Putamen (tissue), 1 donor: ENCODE measurements around the gene WNT8A.

ENCODE experiments used
- DNase-seq: peaks from one replicate; pipeline ENCODE4 v3.0.0-alpha.2; 2016; ENCODE audit warnings: low spot score

Gene WNT8A

GRCh38 chr5:138092301-138092700 lies 8.5 kb downstream of the WNT8A start:
- no peak for DNase-seq

DNA sequence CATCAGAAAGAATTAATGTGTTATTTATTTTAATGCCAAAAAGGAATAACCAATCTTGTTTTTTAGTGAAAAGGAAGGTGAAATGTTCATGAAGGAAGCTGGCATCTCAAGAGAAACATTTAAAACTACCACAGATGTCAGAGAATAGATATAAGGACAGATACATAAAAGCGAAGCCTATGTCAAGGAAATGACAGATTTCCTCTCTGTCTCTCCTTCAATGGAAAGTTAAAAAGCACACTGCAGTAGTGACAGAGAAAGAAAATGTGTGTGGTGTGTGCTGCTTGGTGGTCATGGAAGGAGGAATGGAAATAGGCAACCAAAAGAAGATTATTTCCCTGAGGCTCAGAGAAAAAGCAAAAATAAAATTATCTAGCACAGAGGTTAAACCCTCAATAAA lies 9.2 kb downstream of the WNT8A start:
- DNase-seq: no peak

DNA sequence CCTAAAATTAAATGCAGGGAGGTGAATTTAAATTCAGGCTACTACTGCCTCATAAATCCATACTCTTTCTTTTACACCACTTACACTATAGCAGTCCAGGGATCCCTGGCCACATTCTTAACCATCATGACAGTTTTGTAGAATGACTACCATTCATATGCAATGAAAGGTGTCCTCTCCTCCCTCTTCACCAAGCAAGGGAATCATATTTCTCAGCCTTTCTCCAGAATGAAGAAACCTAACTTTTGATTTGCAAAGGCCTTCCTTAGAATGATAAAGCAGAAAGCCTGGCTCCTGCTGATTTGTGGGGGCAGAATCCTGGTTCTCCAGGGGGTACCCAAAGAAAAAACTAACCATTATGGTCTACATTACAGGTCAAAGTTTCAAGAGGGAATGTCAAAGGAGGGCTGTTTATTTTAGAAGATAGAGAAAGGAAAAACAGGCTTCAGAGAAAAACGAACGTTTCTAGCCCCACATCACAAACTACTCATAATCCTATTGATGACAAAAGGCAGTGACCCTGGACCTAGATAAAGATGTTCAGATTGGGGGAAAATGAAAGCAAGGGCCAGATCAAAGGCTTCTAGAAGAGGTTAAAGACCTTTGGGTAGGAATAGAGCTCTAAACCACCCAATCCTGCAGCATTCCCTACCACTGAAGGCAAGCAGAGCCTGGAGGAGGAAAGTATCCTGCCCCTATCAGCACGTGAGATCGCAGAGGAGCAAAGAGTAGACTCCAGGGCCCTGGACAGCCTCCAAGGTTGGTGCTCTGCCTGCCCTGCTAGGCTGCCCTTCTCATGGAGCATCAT lies 11.5 kb downstream of the WNT8A start:
- DNase-seq: no peak

DNA sequence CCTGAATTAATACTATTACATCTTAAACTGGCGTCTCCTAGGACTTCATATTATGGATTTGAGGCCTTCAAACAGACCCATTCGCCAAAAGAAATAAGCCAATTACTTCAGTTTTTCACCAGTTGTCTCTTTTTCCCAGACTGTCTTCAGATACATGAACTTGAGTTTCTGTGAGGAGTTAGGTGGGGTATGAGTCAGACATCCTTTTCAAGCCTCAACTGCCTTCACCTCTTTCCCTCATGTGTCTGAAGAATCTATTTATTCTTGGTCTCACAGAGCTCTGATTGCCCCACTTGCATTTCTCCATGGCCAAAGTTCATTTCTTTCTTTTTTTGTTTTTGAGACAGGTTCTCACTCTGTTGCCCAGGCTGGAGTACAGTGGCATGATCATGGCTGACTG lies 12.5 kb downstream of the WNT8A start:
- DNase-seq: no peak

DNA sequence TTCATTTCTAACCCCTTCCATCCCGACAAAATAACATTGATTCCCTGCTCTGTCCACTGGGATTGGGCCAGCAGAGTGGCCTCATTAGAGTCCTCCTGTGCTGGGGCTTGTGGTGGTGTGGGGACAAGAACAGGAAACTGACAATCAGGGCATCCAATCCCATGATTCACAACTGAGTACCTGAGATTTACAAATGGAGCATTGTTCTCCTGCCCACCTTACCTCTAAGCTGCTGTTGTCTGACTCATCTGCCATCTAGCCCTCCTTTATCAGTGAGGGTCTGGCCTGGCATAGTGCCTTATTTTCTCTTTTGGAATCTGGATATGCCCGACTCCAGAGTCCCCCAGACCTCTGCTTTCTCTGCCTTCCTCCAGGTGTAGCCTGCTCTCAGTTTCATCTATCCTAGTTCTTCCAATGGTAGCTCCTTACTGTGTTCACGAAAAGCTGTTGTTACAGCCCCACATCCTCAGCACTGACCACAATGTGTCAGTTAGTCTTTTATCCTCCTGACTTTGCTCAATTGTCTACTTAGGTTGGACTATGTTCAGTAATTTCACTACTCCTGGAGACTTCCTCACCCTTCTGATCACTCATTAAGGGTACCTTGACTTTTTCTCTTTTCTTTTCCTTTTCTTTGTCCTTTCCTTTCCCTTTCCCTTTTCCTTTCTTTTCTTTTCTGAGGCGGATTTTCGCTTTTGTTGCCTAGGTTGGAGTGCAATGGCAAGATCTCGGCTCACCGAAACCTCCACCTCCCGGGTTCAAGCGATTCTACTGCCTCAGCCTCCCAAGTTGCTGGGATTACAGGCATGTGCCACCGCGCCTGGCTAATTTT lies 13.4 kb downstream of the WNT8A start:
- no peak for DNase-seq

GRCh38 chr5:138102454-138103318 lies 18.9 kb downstream of the WNT8A start:
- DNase-seq: no peak

GRCh38 chr5:138103319-138103637 lies 19.4 kb downstream of the WNT8A start:
- no peak for DNase-seq

- no peak for DNase-seq
These were observed 21.9 kb downstream of the WNT8A start for GRCh38 chr5:138105709-138106108.

GRCh38 chr5:138107213-138107612 lies 23.4 kb downstream of the WNT8A start:
- DNase-seq: no peak

DNA sequence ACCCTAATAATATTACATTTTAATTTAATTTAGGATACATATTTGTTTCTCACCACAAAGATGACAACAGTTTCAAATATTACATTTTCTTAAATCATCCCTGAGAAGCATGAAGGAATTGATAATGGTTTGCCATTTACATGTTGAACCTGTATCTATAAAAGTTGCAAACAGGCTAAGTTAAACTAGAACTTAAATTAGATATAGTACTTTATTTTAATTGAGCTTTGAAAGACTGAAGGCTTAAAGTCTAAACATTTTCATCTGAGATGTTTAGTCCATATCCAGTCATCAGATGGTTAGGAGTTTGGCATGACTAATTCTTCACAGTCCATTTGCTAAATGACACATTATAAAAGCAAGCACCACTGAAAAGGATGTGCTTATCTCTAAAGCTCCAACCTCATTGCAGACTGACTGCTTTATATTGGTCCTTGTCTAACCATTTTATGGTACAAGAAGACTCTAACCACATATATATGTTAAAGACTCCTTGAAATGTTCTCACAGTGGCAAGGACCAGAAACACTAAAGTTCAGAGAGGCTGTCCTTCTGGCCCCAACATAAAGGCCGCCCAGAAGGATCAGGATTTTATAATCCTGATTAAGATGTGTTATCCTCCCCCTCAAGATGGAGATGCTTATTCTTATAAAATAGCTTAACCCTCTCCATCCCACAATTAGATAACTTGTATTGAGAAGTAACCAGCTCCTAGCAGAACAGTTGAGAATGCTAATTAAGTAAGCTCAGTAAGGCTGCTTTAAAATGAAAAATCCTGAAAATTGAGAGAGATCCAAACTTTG lies 25.8 kb downstream of the WNT8A start:
- no peak for DNase-seq

DNA sequence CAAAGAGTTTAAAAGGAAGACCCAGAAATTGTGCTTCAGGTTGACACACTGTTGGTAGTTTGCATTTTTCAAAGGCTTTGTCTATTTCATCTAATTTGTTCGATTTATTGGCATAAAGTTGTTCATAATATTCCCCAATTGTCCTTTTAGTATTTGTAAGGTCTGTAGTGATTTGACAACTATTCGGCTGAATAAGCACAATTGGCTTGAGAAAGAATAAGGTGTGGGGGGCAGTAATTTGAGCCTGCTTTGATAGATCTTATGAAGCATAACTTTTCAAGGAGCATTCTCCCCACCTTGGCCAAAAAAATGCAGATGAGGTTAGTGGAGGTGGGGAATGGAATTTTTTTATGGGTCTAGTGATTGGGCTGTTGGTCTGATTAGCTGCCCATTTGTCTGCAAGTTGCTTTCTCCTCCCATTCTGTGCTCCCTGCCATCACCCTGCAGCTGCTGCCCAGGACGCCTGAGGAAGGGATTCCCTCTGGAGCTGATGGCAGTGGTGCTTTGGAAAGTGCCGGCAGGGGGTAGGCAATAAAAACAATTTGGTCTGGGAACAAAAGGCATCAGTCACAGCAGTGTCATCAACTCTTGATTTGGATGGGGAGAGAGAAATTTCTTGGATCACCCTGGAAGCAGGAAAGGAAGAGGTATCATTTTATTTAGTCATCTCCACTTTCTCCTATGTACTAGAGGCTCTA lies 26.6 kb downstream of the WNT8A start:
- DNase-seq: no peak

- no peak for DNase-seq
These were observed 27.3 kb downstream of the WNT8A start for GRCh38 chr5:138111181-138111580.

GRCh38 chr5:138111937-138112336 lies 28.1 kb downstream of the WNT8A start:
- DNase-seq: no peak

DNA sequence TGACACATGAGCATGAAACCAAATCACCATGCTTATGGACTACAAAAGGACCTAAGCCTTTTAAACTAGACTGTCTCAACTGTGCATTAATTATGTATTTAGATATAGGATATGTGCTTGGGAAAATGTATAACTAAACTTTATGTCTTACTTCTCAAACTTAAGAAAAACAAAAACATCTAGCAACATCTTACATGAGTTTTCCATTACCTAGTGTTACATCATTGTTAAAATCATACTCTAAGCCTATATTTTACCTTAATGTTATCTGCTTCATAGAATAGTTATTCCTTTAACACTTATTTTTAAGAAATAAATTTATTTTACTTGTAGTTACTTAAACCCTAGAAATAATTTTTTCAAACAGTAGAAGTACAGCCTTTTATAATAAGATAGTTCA lies 31.4 kb downstream of the WNT8A start:
- no peak for DNase-seq

DNA sequence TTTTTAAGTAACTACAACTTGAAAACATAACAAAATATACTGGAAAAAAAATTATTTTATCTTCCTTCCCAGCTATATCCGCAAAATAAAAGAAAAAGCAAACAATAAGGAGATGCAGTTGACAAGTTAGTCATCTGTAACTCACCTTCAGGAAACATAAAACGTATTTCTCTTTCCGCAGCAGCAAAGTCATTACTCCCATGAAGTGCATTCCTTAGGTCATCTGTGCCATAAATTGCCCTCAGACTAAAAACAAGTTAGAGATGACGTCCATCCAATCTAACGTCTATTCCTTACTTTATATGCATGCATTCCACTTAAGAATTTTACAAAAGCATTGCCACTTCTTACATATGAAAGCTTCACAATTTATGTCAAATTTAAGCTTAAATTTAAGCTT lies 44.5 kb downstream of the WNT8A start:
- no peak for DNase-seq

GRCh38 chr5:138129347-138129746 lies 45.5 kb downstream of the WNT8A start:
- DNase-seq: no peak

DNA sequence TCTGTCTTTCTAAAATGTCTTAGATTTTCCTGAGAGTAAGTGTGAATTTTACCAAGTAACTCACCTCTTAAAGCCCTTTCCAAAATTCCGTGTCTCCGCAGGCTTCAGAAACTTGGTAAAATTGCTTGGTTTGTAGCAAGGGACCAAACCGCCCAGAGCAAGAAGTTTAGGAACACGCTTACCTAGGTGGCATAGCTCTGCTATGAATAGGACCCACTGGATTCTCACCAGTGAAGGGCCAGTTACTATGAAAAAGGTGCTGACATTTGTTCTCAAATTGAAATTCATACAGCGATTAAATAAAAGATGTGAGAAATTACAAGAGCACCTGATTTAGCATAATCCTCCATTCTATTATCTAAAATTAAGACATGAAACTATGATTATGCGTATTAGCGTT lies 48.7 kb downstream of the WNT8A start:
- no peak for DNase-seq

DNA sequence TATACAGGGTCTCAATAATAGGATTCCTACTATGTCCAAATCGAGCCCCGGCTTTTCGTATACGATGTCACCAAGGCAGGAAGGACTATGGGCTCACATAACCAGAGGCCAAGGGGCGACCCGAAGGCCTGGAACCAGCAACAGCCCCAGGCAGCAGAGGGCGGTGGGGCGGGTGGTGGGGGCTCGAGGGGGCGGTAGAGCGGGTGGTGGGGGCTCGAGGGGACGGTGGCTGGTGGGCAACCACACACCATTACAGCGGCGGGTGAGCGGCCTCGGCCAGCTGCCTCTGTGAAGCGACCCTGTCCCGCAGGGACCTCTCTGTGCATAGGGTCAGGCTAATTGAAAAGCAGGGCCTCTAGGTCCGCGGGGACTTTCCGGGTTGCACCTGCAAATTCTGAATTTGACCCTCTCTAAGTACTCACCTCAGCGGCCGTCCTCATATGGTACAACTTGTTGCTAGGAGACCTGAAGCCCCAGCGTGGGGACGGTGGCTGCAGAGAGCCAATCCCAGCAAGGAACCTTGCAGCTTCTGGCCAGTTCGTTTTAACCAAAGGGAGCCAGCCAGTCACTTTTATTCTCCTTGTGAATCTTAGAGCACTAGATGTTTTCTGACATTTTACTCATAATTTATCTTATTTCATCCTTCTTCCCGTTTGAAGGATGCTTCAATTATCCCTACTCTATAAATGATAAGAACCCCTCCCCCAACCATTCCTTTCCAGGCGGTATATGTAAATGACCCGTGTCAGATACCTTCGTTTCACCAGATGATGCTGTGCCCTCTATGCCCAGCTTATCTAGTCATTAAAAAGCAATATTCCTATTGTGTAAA lies 55.3 kb downstream of the WNT8A start, which contains the start of gene NME5:
TSS of gene NME5 (minus strand) at position 480 of the 832 bp plus-strand sequence. CDS start 648 bp downstream, outside the sequence.
- peak; percentile 67 for DNase-seq

DNA sequence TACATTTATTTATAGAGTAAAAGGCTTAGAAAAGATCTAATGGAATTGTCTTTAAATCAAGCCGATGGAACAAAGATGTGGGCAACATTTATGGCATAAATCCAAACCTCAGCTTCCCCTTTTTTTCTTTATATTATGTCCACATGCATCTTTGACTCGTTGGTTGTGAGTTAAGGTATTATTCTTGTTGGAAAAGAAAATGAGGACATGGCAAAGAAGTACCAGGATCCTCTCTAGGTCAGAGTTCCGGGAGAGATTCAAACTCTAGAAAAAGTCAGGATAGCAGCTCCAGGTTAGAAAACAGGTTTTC lies 55.9 kb downstream of the WNT8A start:
- no peak for DNase-seq

DNA sequence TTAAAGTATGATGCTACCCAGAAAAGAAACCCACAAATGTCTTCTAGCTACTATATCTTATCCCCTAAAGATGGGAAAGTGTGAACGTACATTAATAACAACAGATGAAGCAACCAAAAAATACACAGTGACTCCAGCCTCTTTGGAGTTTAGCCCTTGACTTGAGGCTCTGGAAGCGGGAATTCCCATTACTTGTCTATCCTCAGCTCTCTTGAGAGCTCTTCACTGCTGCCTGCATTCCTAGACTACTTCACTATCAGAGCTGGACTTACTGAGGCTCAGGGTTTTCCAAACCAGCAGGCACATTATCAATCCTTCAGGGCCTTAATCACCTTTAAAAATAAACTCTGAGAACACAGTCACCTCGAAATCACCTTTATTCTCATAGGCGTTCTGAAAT lies 56.4 kb downstream of the WNT8A start:
- no peak for DNase-seq
